GM18508 (cell line): ENCODE data around the gene NR1D1.
"Not testable (repeated sequence)": the region's sequence is repeated elsewhere in the genome, so short reads cannot be mapped to it uniquely, and the experiment has no call there.

Experiments
- ATAC-seq: cut with Tn5 transposase; IDR thresholded peaks from one replicate; pipeline ENCODE4 v1.9.1; 2021; ENCODE audit warnings: moderate number of reproducible peaks; ENCODE audit not compliant: insufficient read depth, unreplicated experiment

Gene NR1D1

DNA sequence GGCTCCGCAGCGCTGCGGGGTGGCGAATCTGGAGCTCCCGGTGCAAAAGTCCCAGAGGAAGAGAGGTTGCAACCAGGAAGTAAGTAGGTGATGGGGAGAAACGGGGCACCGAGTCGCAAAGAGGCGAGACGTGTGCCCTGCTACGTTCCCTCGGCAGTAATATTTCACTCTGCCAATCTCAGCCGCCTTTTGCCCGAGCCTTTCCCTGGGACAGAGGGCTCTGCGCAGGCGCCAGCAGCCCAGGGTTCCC is at the start of gene NR1D1:
TSS of gene NR1D1 (minus strand) at position 171 of the 250 bp plus-strand sequence. CDS start 495 bp downstream, outside the sequence.
- no peak for ATAC-seq

GRCh38 chr17:40148527-40148926 is 48.1 kb upstream of the NR1D1 start:
- no peak for ATAC-seq

DNA sequence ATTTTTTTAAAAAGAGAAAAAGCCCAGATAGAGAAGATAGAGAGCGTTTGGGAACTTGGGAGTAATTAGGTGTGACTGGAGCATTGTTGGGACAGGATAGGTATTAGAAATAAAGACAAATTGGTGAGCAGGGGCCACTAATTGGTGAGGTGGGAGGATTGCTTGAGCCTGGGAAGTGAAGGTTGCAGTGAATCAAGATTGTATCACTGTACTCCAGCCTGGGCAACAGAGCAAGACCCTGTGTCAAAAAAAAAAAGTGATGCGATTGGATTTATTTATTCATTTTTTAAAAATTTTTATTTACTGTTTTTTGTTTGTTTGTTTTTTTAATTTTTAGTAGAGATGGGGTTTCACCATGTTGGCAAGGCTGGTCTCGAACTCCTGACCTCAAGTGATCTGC is 45.1 kb upstream of the NR1D1 start:
- ATAC-seq, result no peak

DNA sequence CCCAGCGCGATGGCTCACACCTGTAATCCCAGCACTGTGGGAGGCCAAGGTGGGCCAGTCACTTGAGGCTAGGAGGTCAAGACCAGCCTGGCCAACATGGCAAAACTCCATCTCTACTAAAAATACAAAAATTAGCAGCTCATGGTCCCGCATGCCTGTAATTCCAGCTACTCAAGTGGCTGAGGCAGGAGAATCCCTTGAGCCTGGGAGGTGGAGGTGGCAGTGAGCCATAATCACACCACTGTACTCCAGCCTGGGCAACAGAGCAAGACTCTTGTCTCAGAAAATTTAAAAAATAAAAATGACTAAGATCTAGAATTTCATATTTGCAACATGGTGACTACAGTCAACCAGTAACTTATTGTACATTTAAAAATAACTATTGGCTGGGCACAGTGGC is 42.8 kb upstream of the NR1D1 start:
- not testable (repeated sequence) for ATAC-seq

GRCh38 chr17:40139566-40140058 is 39.2 kb upstream of the NR1D1 start:
- no peak for ATAC-seq

- no peak for ATAC-seq
These were observed 35.4 kb upstream of the NR1D1 start for GRCh38 chr17:40135817-40136216.

DNA sequence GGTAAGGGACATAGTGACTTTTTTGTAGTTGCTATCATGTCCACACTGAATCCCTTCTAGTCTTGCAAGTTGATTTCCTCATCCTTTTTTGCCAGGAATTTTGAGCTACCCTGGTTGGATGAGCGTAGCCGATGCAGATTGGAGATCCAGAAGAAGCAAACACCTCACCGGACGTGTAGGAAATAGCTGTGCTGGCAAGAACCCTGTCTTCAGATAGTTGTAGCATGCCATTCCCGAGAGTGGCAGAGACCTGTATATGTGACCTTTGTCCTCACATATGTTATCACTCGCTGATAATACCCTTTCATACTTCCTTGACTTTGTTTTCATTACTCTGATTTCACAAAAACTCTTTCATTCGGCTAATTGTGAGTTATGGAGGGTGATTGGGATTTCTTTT is 33.8 kb upstream of the NR1D1 start:
- no peak for ATAC-seq

DNA sequence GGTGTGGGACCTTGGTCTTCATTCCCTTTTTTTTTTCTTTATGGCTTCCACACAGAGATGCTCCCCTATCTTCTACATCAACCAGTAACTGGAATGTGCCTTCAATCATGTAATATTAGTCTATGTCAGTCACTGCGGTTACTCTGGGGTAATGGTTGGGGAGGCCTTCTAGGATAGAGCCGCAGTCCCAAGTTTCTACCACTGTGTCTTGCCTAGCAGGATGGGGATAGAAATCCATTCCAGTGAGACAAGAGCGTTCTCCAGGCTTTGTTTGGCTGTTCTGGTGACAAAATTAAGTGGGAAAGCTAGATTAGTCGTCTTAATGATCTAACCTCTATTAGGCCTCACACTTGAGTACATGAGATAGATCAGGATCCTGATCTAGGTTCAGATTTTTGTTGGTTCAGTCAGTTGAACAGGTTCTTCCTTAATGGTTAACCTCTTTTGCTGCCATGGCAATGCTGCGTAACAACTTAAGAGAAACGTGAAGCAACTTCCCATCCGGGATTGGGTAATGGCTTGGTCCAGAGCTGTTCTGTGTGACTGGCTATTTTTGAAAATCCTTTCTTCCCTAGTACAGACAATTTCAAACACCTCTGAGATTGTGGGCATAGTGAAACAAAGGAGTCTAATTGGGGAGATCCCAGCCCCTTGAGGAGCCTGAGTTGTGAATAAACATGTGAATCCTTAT is 30.1 kb upstream of the NR1D1 start:
- ATAC-seq, result no peak

DNA sequence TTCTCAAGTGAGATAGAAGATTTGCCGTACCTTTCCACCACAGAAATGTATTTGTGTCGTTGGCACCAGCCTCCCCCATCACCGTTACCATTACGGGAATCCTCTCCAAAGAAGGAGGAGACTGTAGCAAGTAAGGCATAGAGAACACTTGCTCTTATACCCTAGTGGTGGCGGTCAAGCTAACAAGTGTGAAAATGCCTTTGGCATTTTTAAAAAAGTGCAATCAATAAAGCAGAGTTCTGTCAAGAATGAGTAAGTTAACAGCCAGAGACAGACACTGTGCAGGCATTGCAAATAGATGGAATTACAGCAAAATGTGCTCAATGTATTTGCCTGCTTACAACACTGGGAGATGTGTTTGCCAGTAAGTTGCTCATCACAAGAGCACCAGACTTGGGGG is 29.1 kb upstream of the NR1D1 start:
- no peak for ATAC-seq

DNA sequence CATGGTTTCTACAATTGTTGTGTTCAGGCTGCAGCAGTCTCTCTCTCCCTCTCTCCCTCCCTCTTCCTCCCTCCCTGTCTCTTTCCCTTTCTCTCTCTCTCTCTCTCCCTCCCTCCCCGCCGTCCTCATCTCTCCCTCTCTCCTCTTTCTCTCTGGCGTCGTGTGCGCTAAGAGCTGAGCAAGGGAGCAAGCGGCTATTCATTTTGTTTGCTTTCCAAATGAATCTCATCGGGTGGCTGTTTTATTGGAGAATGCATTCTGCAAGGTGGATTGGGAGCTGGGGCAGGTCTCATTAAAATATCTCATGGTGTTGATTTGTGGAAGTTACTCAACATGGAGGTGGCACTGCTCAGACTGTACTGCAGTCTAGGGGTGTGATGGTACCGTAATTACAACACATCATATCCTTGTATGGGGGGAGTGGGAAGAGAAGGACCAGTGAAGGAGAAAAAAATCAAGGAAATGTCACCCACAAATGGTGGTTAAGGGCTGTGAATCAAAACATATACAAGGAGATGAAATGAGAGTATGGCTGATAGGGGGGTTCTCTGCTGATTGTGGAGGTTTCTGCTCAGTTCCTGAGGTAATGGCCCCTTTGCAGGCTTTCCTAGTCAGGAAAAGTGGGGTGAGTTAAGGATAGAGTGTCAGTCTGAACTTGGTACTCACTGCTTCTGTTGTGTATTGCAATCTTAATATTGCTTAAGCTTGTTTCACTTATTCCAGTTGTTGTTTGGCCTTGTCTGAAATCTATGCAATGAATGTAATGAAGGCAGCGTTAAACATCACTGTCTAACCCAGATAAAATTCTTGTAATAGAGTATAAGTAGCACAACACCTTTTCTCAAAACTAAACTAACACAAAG is 24.1 kb upstream of the NR1D1 start:
- ATAC-seq, result no peak

DNA sequence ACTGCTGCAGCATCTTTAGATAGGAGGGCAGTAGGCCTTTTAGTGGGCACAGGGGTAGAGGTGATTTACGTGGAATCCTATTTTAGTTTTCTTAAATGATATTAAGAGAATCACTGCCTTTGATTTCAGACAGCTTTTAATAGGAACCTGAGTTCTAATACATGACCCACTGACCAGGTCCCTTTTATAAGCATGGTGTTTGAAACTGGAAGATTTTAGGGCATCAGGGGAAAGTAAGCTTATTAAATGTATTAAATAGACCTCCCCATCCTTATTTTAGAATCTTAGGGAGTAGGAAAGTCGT is 23.4 kb upstream of the NR1D1 start:
- ATAC-seq, result no peak

DNA sequence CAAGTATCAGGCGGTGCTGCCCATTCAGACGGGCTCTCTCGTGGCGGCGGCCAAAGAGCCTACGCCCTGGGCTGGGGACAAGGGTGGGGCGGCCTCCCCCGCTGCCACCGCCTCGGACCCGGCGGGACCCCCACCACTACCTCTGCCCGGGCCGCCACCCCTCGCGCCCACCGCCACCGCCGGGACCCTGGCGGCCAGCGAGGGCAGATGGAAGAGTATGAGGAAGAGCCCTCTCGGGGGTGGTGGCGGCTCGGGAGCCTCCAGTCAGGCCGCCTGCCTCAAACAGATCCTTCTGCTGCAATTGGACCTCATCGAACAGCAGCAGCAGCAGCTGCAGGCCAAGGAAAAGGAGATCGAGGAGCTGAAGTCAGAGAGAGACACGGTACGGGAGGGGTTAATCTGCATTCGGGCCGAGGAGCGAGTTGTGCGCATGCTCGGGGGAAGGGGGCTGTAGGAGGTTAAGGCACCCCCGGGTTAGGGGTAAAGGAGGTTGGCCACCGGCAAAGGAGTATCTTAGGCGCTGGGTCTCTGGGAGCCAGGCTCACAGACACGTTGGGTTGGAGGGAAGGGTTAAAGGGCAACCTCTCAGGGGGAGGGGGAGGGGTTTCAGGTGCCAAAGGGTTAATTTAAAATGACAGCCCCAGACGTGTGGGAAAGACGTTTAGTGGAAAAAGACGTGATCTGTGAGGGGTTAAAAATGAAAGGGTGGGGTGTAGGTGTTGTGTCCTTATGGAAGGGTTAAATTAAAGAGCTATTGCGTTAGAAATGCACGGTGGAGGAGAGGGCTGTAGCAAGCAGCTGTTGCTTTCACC is 22.8 kb upstream of the NR1D1 start:
- ATAC-seq, result no peak

- ATAC-seq, result no peak
These were observed 22.0 kb upstream of the NR1D1 start for GRCh38 chr17:40122136-40122998.

GRCh38 chr17:40121181-40122135 is 21.1 kb upstream of the NR1D1 start, which contains the start of gene MSL1:
MSL1 (plus strand) TSS chr17:40121971; CDS start chr17:40122613, 642 bp downstream.
- no peak for ATAC-seq

GRCh38 chr17:40115101-40115436 is 14.7 kb upstream of the NR1D1 start:
- ATAC-seq, result no peak

DNA sequence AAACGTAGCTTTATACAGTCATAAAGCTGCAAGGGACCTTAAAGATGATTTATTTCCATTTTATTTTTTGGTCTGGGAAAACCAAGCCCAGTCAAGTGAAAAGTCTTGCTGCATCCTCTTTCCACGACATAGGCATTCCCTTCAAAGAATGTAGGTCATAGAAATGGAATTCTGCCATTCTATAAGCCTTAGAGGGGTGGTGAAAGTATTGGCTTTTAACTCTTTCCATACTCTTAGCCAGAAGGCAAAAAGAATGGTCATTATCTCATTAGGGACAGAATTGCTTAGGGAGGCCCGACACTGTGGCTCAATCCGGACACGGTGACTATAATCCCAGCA is 13.5 kb upstream of the NR1D1 start:
- ATAC-seq, result no peak

- peak; percentile 73 for ATAC-seq
These were observed 12.9 kb upstream of the NR1D1 start for GRCh38 chr17:40113110-40113906.

- ATAC-seq, result no peak
These were observed 12.3 kb upstream of the NR1D1 start for GRCh38 chr17:40112718-40113109.
